ENCODE measurements around the gene ARL11.

- no peak for TF ChIP-seq POLR2A (IDR thresholded peaks at IDR 0.05; ENCODE audit: low read length)
- no peak for TF ChIP-seq GATA1 (IDR thresholded peaks at IDR 0.05; ENCODE audit: low read depth, low read length)
These were observed 23.5 kb downstream of the ARL11 start for GRCh38 chr13:49651570-49652354.

Measured in erythroblast (primary cell).